ENCODE results near the gene PCSK7. TPM values are rescaled to one million over a fixed set of nuclear protein-coding genes. Genes with fewer than 3 reads are reported as not detected.

Gene PCSK7, protein sequence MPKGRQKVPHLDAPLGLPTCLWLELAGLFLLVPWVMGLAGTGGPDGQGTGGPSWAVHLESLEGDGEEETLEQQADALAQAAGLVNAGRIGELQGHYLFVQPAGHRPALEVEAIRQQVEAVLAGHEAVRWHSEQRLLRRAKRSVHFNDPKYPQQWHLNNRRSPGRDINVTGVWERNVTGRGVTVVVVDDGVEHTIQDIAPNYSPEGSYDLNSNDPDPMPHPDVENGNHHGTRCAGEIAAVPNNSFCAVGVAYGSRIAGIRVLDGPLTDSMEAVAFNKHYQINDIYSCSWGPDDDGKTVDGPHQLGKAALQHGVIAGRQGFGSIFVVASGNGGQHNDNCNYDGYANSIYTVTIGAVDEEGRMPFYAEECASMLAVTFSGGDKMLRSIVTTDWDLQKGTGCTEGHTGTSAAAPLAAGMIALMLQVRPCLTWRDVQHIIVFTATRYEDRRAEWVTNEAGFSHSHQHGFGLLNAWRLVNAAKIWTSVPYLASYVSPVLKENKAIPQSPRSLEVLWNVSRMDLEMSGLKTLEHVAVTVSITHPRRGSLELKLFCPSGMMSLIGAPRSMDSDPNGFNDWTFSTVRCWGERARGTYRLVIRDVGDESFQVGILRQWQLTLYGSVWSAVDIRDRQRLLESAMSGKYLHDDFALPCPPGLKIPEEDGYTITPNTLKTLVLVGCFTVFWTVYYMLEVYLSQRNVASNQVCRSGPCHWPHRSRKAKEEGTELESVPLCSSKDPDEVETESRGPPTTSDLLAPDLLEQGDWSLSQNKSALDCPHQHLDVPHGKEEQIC
- 37.7 and 57.1 TPM in 2 replicates for total RNA-seq

DNA sequence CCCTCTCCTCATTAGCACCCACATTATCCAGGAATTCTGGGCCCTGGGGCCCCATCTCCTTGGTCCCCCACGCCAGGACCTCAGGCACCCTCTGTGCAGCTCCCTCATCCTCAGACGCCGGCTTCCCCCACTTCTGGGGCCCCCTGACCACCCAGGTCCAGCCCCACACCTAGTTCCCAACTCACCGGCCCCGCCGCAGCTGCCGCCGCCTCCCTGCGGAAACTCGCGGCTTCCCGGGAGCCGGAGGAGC, at the start of gene PCSK7:
TSS of gene PCSK7 (minus strand) at position 232 of the 250 bp plus-strand sequence. CDS start 2,229 bp downstream, outside the sequence.

DNA sequence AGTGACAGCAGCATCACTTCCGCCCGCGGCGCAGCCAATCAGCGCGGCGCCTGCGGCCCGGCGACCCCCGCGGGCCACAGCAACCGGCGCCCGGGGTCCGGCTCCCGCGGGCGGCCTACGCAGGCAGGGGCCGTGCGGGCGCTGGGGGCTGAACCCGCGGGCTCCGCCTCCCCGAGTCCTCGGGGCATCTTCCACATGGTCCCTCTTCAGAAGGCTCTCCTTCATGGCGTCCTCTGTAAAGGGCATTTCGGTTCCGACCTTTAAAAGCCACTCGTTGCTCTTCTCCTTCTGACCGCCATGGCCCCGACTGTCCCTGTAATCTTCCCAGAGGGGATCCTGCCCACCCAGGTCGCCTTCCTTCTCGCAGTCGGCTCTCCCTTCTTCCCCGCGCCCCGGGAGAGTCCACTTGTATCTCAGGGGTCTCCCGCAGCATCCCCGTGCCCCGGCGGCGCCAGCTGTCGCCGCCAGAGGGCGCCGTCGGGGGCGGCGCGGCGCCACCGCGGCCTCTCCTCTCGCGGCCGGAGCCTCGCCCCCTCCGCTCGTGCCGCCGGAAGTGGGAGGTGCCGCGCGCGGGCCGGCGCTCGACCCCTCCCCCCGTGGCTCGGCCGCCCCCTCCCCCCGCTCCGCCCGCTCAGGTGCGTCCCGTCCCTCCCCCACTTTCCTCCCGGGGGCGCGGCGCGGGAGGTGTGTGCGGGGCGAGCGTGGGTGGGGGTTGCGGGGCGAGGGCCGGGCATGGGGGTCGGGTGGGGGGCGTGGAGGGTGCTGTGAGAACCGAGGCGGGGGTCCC, 412 bp upstream of the PCSK7 start, which contains the start of gene RNF214:
TSS of gene RNF214 (plus strand) at position 580 of the 787 bp plus-strand sequence. CDS start 1,602 bp downstream, outside the sequence.

DNA sequence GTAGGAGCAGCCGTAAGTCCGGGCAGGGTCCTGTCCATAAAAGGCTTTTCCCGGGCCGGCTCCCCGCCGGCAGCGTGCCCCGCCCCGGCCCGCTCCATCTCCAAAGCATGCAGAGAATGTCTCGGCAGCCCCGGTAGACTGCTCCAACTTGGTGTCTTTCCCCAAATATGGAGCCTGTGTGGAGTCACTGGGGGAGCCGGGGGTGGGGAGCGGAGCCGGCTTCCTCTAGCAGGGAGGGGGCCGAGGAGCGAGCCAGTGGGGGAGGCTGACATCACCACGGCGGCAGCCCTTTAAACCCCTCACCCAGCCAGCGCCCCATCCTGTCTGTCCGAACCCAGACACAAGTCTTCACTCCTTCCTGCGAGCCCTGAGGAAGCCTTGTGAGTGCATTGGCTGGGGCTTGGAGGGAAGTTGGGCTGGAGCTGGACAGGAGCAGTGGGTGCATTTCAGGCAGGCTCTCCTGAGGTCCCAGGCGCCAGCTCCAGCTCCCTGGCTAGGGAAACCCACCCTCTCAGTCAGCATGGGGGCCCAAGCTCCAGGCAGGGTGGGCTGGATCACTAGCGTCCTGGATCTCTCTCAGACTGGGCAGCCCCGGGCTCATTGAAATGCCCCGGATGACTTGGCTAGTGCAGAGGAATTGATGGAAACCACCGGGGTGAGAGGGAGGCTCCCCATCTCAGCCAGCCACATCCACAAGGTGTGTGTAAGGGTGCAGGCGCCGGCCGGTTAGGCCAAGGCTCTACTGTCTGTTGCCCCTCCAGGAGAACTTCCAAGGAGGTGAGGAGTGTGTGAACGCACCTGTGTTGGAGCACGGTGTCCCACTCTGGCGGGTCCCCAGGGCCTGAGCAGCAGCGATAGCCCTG, 32.6 kb downstream of the PCSK7 start, which contains the start of gene TAGLN:
TSS of gene TAGLN (plus strand) at position 318 of the 863 bp plus-strand sequence. CDS start 3,644 bp downstream, outside the sequence.

GRCh38 chr11:117178210-117179034, 53.5 kb downstream of the PCSK7 start, which contains the start of gene SIDT2:
Gene SIDT2 (plus strand): TSS chr11:117178743. CDS start chr11:117179264, 521 bp downstream.

Other genes starting within 250 kb of the PCSK7 start
- gene SIK3, start 133.6 kb downstream of the PCSK7 start, total RNA-seq: 7.9 and 8.1 TPM in 2 replicates
- 216 and 379 TPM in 2 replicates for gene PAFAH1B2, start 87.8 kb downstream of the PCSK7 start, total RNA-seq
- gene SIDT2, start 53.3 kb downstream of the PCSK7 start, total RNA-seq: 8.1 and 9.7 TPM in 2 replicates
- 38.8 and 46.1 TPM in 2 replicates for gene TAGLN, start 32.7 kb downstream of the PCSK7 start, total RNA-seq
- gene RNF214, start 598 bp upstream of the PCSK7 start, total RNA-seq: 6.2 and 11.1 TPM in 2 replicates
- gene BACE1-AS, start 59.3 kb upstream of the PCSK7 start, total RNA-seq: 1.3 and 1.8 TPM in 2 replicates
- gene BACE1, start 84.2 kb upstream of the PCSK7 start, total RNA-seq: 6.2 and 7.8 TPM in 2 replicates
- gene CEP164, start 95.8 kb upstream of the PCSK7 start, total RNA-seq: 26.0 and 39.7 TPM in 2 replicates